Stimulated activated CD8-positive, alpha-beta memory T cell treated with anti-CD3 and anti-CD28 coated beads, Interleukin-15, amount 100 ng/mL, for 24 hours (primary cell): ENCODE measurements around the gene RUNDC3A.
"Not testable (repeated sequence)": the region's sequence is repeated elsewhere in the genome, so short reads cannot be mapped to it uniquely, and the experiment has no call there.

Experiments
- DNase-seq: peaks from one replicate; pipeline ENCODE4 v3.0.0-alpha.2; 2020; ENCODE audit warnings: low read depth

The RUNDC3A gene

GRCh38 chr17:44359006-44359405, 50.6 kb downstream of the RUNDC3A start:
- DNase-seq = no peak

GRCh38 chr17:44359458-44360143, 51.2 kb downstream of the RUNDC3A start:
- no peak for DNase-seq

GRCh38 chr17:44360144-44360533, 51.7 kb downstream of the RUNDC3A start:
- DNase-seq = no peak

- no peak for DNase-seq
Measured at GRCh38 chr17:44360826-44361225, 52.4 kb downstream of the RUNDC3A start.

GRCh38 chr17:44361292-44362260, 53.2 kb downstream of the RUNDC3A start:
- no peak for DNase-seq

GRCh38 chr17:44362459-44362948, 54.1 kb downstream of the RUNDC3A start:
- no peak for DNase-seq

GRCh38 chr17:44362949-44363612, 54.7 kb downstream of the RUNDC3A start:
- DNase-seq = no peak

GRCh38 chr17:44363613-44364159, 55.3 kb downstream of the RUNDC3A start, which contains the start of gene FAM171A2:
TSS of gene FAM171A2 (minus strand) at chr17:44363853. CDS start at chr17:44363714, 139 bp downstream.
- DNase-seq = peak; percentile 44

GRCh38 chr17:44365051-44365450, 56.6 kb downstream of the RUNDC3A start:
- DNase-seq = not testable (repeated sequence)

- DNase-seq = no peak
Measured at GRCh38 chr17:44367231-44367979, 59.0 kb downstream of the RUNDC3A start.
